ENCODE measurements around the gene BCAM.
A peak's percentile ranks its signal among the peaks of the same experiment; 100 is the strongest.
"Not testable (repeated sequence)": the region's sequence is repeated elsewhere in the genome, so short reads cannot be mapped to it uniquely, and the experiment has no call there.

Gene BCAM, protein sequence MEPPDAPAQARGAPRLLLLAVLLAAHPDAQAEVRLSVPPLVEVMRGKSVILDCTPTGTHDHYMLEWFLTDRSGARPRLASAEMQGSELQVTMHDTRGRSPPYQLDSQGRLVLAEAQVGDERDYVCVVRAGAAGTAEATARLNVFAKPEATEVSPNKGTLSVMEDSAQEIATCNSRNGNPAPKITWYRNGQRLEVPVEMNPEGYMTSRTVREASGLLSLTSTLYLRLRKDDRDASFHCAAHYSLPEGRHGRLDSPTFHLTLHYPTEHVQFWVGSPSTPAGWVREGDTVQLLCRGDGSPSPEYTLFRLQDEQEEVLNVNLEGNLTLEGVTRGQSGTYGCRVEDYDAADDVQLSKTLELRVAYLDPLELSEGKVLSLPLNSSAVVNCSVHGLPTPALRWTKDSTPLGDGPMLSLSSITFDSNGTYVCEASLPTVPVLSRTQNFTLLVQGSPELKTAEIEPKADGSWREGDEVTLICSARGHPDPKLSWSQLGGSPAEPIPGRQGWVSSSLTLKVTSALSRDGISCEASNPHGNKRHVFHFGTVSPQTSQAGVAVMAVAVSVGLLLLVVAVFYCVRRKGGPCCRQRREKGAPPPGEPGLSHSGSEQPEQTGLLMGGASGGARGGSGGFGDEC

DNA sequence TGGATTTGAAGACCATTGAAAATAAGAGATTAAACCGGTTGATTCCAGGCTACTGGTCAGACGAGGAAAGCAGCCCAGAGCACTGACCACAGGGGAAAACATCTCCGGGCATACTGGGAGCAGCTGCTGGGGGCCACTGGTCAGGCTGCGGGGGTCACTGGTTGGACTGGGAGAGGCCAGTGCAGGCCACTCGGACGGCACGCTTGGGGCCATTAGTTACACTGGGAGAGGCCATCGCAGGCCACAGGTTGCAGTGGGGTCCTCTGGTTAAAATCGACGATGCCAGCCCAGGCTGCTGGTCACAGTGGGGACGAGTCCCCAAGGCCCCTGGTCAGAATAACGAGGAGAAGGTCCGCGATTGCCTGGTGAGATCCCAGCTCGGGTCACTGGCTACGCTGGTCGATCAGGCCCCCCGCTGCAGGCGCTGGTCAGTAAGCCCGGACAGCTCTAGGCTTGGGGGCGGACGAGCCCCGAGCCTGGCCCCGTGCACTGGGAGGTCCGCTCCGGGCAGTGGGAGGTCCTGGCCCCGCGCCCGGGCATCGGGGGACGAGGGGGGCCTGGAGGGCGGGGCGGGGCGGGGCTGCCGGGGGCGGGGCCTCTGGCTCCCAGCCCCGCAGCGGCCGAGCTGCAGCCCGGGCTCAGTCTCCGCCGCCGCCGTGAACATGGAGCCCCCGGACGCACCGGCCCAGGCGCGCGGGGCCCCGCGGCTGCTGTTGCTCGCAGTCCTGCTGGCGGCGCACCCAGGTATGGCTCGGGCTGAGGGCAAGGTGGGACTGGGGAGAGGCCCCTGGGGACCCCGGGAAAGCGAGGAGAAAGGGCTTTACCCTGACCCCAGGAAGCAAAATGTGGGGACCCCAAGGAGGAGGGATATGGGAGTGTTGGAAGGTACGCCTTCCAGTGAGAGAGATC, at the start of gene BCAM:
BCAM (plus strand) TSS at position 641 of the 909 bp plus-strand sequence; CDS start at position 663, 22 bp downstream.
- peak; percentile 8 for DNase-seq

DNA sequence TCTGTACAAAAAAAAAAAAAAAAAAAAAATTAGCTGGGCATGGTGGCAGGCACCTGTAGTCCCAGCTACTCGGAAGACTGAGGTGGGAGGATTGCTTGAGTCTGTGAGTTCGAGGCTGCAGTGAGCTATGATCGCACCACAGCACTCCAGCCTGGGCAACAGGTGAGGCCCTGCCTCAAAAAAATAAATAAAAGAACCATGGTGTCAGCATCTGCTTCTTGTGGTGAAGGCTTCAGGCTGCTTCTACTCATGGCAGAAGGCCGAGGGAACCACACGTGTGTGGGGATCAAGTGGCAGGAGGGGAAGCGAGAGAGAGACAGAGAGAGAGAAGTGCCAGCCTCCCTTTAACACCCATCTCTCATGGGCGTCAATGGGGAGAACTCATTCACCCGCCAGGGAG, 46.9 kb upstream of the BCAM start:
- DNase-seq: no peak

DNA sequence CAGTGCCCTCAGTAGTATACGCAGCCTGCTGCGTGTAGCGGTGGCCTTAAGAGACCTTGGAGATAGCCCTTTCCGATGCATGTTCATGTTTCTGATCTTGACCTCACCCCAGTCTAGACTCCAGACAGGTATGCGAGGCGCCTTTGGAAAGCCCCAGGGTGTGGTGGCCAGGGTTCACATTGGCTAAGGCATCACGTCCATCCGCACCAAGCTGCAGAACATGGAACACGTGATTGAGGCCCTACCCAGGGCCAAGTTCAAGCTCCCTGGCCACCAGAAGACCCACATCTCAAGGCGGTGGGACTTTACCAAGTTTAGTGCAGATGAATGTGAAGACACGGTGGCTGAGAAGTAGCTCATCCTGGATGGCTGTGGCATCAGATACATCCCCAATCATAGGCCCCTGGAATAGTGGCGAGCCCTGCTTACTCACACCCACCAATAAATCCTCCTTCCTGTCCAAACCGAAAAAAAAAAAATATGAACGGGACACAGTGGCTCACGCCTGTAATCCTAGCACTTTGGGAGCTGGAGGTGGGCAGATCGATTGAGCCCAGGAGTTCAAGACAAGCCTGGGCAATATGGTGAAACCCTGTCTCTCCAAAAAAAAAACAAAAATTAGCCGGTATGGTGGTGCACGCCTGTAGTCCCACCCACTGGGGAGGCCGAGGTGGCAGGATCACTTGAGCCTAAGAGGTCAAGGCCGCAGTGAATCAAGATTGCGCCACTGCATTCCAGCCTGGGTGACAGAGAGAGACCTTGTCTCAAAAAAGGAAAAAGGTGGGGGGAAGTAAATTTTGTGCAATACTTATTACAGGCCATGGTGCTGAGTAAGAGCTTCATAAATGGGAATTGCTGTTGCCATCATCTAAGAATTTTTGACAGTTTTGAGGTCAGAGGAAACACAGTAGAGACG, 43.6 kb upstream of the BCAM start:
- no peak for DNase-seq

DNA sequence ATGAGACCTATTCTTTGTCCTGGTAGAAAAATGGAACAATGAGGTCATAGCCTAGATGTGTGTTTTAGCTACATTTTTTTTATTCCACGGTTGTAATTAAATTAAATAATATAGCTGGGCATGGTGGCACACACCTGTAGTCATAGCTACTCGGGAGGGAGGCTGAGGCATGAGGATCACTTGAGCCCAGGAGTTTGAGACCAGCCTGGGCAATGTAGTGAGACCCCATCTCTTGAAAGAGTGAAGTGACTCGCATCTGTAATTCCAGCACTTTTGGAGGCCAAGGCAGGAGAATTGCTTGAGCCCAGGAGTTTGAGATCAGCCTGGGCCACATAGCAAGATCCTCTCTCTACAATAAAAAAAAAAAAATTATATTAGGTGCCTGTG, 43.0 kb upstream of the BCAM start:
- DNase-seq: no peak

DNA sequence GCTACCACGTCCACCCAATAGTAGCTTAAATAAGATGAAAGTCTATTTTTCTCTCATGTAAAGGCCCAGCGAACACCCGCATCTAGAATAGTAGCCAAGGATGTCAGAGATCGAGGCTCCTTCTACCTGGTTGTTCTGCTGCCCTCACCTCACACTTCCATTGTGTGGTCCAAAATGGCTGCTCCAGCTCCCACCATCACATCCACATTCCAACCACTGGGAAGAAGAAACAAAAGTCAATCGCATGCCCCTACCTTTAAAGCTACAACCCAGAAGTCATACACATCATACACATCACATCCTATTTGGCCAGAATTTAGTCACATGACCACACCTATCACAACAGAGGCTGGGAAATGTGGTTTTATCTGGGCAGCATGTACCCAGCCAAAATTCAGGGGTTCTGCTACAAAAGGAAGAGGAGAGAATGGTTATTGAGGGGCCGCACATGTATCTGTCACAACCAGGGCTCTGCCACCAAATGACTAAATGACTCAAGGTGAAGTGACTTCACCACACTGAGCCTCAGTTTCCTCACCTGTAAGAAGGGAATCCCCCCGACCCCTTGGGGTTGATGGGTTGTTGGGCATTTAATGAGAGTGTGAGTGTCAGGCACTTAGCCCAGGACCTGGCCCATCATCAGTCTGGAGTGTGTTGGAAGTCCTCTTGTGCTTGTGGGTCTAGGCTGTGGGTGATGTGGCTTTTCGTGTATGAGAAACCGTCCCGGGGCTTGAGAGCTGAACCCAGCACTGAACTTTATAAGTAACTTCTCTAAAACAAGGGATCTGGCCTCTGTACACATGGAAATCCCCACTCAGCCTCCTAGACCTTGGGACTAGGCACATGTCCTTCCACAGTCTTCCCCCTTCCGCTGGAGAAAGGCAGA, 41.4 kb upstream of the BCAM start:
- DNase-seq: no peak

DNA sequence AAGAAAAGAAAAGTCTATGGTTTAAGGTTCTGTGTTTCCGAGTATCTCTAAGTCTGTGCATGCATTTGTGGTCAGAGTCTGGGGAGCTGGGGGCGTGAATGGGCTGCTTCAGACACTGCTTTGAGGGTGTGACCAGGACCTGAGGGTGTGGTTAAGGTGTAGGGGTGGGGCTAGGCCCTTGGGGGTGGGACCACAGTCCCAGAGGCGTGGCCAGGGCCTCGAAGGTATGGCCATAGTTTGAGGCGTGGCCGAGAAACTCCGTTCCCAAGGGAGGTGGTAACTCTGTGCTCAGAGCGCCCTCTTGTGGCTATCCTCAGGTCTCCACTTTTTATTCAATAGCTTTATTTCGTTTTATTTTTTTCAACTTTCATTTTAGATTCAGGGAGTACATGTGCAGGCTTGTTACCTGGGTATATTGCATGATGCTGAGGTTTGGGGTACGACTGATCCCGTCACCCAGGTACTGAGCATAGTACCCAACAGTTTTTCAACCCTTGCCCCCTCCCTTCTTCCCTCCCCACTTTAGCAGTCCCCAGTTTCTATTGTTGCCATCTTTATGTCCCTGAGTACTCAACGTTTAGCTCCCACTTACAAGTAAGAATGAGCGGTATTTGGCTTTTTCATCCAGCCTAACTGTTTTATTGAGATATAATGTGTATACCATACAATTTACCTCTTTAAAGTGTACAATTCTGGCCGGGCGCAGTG, 38.2 kb upstream of the BCAM start:
- peak; percentile 95 for DNase-seq

DNA sequence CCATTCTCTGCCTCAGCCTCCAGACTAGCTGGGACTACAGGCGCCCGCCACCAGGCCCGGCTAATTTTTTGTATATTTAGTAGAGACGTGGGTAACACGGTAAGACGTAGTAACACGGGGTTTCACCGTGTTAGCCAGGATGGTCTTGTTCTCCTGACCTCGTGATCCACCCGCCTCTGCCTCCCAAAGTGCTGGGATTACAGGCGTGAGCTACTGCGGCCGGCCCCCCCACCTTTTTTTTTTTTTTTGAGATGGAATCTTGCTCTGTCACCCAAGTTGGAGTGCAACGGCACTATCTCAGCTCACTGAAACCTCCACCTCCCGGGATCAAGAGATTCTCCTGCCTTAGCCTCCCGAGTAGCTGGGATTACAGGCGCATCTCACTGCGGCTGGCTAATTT, 36.8 kb upstream of the BCAM start:
- DNase-seq: not testable (repeated sequence)

DNA sequence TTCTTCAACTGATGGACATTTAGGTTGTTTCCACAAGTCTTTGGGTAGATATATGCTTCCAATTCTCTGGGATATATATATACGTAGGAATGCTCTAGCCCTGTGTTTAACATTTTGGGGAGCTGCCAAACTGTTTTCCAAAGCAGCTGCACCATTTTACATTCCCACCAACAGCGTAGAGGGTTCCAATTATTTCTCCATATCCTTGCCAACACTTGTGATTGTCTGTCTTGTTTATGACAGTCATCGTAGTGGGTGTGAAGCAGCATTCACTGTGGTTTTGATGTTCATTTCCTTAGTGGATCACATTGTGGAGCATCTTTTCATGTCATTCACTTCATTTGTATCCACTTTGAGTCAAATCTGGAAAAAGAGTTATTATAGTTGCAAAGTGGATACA, 35.9 kb upstream of the BCAM start:
- no peak for DNase-seq

DNA sequence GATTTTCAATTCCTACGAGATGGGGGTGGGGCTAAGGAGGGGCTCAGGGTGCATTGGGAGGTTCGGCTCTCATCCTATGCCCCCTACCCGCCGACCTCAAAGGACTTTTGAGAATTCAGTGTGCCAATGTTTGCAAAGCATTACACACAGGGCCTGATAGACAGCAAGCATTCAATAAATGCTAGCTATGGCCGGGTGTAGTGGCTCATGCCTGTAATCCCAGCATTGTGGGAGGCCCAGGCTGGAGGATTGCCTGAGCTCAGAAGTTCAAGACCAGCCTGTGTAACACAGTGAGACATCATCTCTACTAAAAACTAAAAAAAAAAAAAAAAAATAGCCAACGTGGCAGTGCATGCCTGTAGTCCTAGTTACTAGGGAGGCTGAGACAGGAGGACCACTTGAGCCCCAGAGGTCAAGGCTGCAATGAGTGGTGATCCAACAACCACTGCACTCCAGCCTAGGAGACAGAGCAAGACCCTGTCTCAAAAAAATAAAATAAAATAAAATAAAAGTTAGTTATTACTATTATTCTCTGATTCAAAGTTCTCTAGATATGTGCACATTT, 33.1 kb upstream of the BCAM start:
- DNase-seq: no peak

DNA sequence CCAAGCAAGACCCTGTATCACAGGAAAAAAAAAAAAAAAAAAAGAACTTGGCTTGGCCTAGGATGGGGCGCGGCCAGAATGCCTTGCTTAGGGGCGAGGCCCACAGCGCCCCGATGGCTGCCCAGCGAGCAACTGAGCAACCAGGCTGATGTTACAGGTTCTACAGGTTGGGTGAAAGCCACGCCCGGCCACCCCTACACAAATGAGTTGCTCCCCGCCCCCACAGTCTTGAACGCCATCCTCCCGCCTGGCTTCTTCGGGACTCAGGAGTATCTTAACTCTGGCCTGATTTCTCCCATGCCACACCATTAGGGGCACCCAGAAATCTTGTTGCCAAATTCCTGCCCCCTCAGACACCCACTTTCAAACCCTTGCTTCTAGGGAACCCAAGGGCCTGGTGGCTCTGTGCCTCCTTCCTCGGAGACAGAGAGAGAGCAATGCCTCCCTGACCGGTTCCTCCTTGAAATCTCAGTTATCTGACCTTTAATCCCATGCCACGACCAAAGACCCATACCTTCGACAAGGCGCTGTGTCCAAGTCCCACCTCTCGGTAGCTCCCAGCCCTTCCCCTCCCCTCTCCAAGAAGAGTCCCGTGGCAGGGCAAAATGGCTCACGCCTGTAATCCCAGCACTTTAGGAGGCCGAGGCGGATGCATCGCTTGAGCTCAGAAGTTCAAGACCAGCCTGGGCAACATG, 32.4 kb upstream of the BCAM start:
- DNase-seq: no peak

DNA sequence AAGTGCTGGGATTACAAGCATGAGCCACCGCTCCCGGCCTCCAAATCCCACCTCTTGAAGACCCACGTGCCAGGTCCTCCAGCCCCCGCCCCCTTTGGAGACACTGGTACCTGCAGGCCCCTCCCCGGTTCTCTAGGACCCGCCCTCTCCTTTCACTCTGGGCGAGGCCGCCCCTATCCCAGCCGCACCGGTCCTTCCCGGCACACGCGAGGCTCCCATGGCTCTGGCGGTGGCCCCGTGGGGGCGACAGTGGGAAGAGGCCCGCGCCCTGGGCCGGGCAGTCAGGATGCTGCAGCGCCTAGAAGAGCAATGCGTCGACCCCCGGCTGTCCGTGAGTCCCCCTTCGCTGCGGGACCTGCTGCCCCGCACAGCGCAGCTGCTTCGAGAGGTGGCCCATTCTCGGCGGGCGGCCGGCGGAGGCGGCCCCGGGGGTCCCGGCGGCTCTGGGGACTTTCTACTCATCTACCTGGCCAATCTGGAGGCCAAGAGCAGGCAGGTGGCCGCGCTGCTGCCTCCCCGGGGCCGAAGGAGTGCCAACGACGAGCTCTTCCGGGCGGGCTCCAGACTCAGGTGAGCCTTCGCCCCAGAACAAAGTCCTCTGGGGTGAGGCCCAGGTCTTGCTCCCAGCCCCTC, 31.1 kb upstream of the BCAM start, which contains the start of gene CBLC:
CBLC (plus strand) TSS at position 176 of the 633 bp plus-strand sequence; CDS start at position 218, 42 bp downstream.
- no peak for DNase-seq

DNA sequence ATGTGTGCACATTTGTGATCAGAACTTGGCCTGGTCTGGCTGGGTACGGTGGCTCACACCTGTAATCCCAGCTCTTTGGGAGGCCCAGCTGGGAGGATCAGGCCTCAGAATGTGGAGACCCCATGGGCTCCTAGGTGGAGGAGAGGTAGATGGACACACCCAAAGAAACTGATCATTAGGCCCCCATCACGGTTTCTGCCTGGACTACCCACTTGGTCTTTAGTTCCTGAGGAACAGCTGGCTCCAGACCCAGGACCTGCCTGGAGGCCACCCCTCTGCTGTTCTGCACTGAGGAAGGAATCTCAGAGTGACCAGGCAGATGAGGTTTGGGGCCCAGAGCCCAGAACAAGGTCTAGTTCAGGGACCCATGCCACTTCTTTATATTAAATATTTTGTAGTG, 29.8 kb upstream of the BCAM start:
- DNase-seq: no peak

DNA sequence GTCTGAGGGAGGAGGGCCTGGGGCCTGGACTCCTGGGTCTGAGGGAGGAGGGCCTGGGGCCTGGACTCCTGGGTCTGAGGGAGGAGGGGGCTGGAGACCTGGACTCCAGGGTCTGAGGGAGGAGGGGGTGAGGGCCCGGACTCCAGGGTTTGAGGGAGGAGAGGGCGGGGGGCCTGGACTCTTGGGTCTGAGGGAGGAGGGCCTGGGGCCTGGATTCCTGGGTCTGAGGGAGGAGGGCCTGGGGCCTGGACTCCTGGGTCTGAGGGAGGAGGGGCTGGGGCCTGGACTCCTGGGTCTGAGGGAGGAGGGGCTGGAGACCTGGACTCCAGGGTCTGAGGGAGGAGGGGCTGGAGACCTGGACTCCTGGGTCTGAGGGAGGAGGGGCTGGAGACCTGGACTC, 27.2 kb upstream of the BCAM start:
- not testable (repeated sequence) for DNase-seq

DNA sequence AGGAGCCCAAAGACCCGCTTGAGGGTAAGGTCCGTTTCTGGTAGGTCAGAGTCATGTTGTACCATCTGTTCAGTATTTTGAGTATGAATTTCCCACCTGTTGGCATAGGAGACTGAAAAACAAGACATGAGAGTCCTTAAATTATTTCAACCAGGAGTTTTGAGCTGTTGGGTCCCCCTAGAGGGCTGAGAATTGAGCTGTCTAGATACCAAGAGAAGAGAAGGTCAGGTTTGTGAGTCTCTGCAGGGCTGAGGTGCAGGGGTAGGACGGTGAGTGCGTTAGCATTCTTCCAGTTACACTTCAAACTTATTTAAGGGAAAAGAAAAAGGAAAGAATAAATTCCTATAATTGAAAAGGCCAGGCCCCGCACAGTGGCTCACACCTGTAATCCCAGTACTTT, 26.2 kb upstream of the BCAM start:
- no peak for DNase-seq

DNA sequence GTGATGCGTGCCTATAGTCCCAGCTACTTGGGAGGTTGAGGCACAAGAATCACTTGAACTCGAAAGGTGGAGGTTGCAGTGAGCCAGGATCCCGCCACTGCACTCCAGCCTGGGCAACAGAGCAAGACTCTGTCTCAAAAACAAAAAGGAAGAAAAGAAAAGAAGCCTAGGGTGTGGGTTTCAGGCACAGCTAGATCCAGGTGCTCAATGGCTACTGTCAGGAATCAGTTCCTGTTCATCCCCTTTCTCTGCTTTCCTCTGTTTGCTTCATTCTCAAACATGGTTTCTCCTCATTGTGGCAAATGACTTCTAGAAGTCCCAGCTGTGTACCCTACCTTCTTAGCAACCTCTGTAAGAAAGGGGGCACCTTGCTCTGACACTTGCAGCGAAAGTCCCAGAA, 25.4 kb upstream of the BCAM start:
- no peak for DNase-seq

DNA sequence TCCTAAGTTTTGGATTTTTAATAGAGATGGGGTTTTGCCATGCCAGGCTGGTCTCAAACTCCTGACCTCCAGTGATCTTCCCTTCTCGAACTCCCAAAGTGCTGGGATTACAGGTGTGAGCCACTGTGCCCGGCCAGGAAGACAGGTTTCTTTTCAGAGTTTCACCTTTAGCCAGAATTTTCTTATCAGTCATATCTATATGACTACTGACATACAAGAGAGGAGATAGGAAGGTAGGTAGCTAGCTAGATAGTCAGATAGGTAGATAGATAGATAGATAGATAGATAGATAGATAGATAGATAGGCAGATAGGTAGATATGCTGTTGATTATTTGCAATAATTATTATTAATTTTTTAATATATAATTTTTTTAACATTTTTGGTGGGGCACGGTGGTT, 23.6 kb upstream of the BCAM start:
- DNase-seq: no peak

DNA sequence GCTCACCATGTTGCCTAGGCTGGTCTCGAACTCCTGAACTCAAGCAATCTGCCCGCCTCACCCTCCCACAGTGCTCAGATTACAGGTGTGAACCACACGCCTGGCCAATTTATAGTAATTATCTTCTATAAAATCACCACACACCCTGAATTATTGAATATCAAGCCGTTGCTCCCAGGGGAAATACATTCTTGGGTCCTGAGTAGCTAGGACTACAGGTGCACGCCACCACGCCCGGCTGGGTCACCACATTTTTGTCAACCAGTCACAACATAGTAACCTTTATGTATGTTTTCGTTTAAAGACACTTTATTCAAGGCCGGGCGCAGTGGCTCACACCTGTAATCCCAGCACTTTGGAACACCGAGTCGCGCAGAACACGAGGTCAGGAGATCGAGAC, 22.9 kb upstream of the BCAM start:
- DNase-seq: no peak

DNA sequence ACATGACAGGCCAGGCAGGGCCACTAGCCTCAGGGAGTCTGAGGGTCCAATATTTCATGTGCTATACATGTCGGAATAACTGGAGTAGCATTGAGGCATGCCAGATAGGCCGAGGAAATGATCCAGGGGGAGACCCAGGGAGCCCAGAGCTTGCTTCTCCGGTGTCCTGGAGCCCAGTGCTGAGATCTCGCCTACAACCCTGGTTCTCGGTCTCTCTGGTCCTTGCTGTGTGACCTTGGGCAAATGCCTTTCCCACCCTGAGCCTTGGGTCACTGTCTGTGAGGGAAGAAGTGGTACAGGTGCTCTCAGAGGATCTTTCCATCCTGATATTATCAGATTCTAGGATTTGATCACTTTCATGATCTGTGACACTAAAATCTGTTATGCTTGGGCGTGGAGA, 19.9 kb upstream of the BCAM start:
- no peak for DNase-seq

DNA sequence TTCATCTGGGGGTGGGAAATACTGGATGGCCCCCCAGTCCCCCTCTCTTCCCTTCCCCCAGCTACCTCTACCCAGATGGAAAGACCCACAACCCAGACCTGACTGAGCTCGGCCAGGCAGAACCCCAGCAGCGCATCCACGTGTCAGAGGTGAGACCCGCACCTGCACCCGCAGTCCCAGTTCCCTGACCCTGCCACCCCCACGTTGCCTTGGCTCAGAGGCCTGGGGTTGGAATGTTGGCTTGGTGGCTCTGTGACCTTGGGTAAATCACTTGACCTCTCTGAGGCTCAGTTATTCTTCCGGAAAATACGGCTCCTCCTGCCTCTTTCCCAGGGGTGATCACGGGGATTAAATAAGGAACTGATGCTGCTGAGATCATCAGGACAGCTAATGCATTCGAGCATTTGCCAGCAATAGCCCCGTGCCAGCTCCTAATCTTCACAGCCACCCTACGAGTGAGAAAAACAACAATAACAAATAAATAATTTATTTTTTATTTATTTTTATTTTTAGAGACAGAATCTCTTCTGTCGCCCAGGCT, 18.9 kb upstream of the BCAM start:
- DNase-seq: no peak

All from hematopoietic multipotent progenitor cell treated with erythropoietin and hydrocortisone succinate and interleukin-3 and kit ligand, for 8 days (in vitro differentiated cells).